Measurements from ENCODE around the gene FILIP1L. TPM values are rescaled to one million over a fixed set of nuclear protein-coding genes. Genes with fewer than 3 reads are reported as not detected.

Gene FILIP1L
- polyA plus RNA-seq, 1 experiment = 31.2 TPM

DNA sequence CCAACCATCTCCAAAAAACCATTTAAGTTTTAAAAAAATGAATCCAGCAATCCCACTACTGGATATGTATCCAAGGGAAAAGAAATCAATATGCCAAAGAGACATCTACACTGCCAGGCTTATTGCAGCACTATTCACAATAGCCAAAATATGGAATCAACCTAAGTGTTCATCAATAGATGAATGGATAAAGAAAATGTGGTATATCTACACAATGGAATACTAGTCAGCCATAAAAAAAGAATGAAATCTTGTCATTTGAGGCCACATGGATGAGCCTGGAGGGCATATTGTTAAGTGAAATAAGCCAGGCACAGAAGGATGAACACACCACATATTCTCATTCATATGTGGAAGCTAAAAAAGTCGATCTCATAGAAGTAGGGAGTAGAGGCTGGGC, 136.1 kb downstream of the FILIP1L start:
- POLR2A ChIA-PET = no interaction called here
- no peak overlapping the region for H3K4me3 ChIP-seq (ENCODE audit: low read depth, low read length)
- DNase-seq (ENCODE audit: low read depth) = no peak
- no peaks in the 10 kb centered on the region for H3K27me3 ChIP-seq (ENCODE audit: control insufficient read depth, insufficient read depth, low read length)
- CTCF ChIA-PET = interaction anchor here (0.6 kb wide), 1 partner anchor 282 kb away, joined by 4 read pairs; the partner anchor contains the start of gene TBC1D23
- no peak for TF ChIP-seq CTCF (IDR thresholded peaks at IDR 0.05; ENCODE audit: insufficient read depth, low read depth, low read length)
- H3K36me3 ChIP-seq (ENCODE audit: control insufficient read depth, insufficient read depth, low read length) = no peaks in the 10 kb centered on the region

DNA sequence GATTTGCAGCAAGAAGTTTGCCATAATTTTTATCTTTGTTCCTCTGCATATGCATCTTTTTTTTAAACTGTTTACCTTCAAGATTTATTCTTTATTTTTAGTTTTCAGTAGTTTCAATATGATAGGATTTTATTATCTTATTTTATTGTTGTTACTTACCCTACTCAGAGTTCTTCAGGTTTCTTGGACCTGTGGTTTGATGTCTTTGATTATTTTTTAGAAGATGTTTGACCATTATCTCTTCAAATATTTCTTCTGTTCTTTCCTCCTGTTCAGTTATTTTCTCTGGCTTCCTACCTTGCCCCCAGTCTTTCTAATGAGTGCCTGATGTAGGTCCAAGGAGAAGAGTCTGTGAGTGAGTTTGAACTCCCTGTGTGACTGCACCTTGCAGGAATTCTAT, 137.7 kb downstream of the FILIP1L start:
- TF ChIP-seq CTCF (IDR thresholded peaks at IDR 0.05; ENCODE audit: insufficient read depth, low read depth, low read length) = no peak
- CTCF ChIA-PET = no interaction called here
- no peaks in the 10 kb centered on the region for H3K27me3 ChIP-seq (ENCODE audit: control insufficient read depth, insufficient read depth, low read length)
- POLR2A ChIA-PET = no interaction called here
- H3K4me3 ChIP-seq (ENCODE audit: low read depth, low read length) = no peak overlapping the region
- no peak for DNase-seq (ENCODE audit: low read depth)
- H3K36me3 ChIP-seq (ENCODE audit: control insufficient read depth, insufficient read depth, low read length) = no peaks in the 10 kb centered on the region; the same call in 1 of the 2 replicates

- ChIA-PET POLR2A (no interaction called here), CTCF (interaction anchor here (1.4 to 1.6 kb wide), 2 partner anchors 8 to 10 kb away, joined by 3 read pairs; no protein-coding TSS in a partner anchor)
- H3K27me3 ChIP-seq (ENCODE audit: control insufficient read depth, insufficient read depth, low read length) = no peaks in the 10 kb centered on the region
- no peaks in the 10 kb centered on the region; the same call in 1 of the 2 replicates for H3K36me3 ChIP-seq (ENCODE audit: control insufficient read depth, insufficient read depth, low read length)
- DNase-seq (ENCODE audit: low read depth) = no peak
- H3K4me3 ChIP-seq (ENCODE audit: low read depth, low read length) = no peak overlapping the region
- no peak for TF ChIP-seq CTCF (IDR thresholded peaks at IDR 0.05; ENCODE audit: insufficient read depth, low read depth, low read length)
Observed at GRCh38 chr3:99974989-99975388, 139.3 kb downstream of the FILIP1L start.

DNA sequence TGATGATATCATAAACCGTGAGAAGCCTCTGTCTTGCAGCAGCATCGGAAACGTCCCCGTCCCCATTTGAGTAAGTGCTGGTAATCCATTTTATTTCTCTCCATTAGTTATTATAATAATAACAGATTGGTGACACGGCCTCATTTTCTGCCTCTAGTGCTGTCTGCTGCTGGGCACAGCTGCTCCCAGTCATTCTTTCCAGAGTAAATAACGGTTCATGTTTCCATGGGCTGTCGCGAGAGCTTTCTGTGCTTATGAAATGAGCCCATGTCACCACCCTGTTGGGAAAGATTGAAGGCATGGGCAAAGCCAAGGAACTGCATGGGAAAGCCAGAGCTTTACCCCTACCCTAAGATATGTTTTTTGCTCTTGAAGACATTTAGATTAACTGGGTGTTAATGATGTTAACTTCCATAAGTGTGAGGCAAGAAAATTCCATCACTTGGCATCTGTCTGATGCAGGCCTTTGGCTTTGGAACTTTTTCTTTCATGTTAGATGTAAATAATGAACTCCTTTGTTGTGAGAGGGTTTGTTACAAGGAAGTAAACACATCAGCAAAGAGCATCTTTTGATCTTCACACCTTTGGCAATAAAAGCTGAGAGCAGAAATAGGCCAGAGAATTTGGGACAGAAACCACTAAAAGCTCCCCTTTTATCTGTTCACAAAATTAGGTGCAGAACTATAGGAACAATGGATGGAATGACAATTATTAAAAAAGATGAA, 141.8 kb downstream of the FILIP1L start:
- no peaks in the 10 kb centered on the region; the same call in 1 of the 2 replicates for H3K36me3 ChIP-seq (ENCODE audit: control insufficient read depth, insufficient read depth, low read length)
- H3K27me3 ChIP-seq (ENCODE audit: control insufficient read depth, insufficient read depth, low read length) = no peaks in the 10 kb centered on the region
- ChIA-PET CTCF (interaction anchor here (0.6 to 1.1 kb wide), 2 partner anchors 17 to 1189 kb away, joined by 3 read pairs; no protein-coding TSS in a partner anchor), POLR2A (no interaction called here)
- no peak overlapping the region for H3K4me3 ChIP-seq (ENCODE audit: low read depth, low read length)
- TF ChIP-seq CTCF (IDR thresholded peaks at IDR 0.05; ENCODE audit: insufficient read depth, low read depth, low read length) = no peak
- DNase-seq (ENCODE audit: low read depth) = no peak

GRCh38 chr3:99971761-99972160, 142.5 kb downstream of the FILIP1L start:
- CTCF ChIA-PET = interaction anchor here (0.6 to 0.7 kb wide), 2 partner anchors 179 to 1190 kb away, joined by 3 read pairs; no protein-coding TSS in a partner anchor
- POLR2A ChIA-PET = no interaction called here
- Histone ChIP-seq H3K27me3 (ENCODE audit: control insufficient read depth, insufficient read depth, low read length) (no peaks in the 10 kb centered on the region), H3K36me3 (ENCODE audit: control insufficient read depth, insufficient read depth, low read length) (no peaks in the 10 kb centered on the region; the same call in 1 of the 2 replicates), H3K4me3 (ENCODE audit: low read depth, low read length) (no peak overlapping the region)
- no peak for TF ChIP-seq CTCF (IDR thresholded peaks at IDR 0.05; ENCODE audit: insufficient read depth, low read depth, low read length)
- no peak for DNase-seq (ENCODE audit: low read depth)
